Fibroblast of skin of abdomen (primary cell): ENCODE results near the gene INTS1.

ENCODE experiments used
- DNase-seq: peaks from one replicate; pipeline ENCODE4 v3.0.0-alpha.2; 2013

The INTS1 gene

GRCh38 chr7:1460821-1461645 is 43.2 kb downstream of the INTS1 start:
- no peak for DNase-seq

- no peak for DNase-seq
Observed at GRCh38 chr7:1459920-1460820, 44.0 kb downstream of the INTS1 start.

GRCh38 chr7:1459512-1459892 is 44.7 kb downstream of the INTS1 start:
- DNase-seq: peak; percentile 99

GRCh38 chr7:1458683-1459511 is 45.3 kb downstream of the INTS1 start, which contains the start of gene MICALL2:
Gene MICALL2, minus strand, starts transcription at chr7:1459470. Its CDS starts 144 bp downstream, at chr7:1459326.
- peak; percentile 87 for DNase-seq

- no peak for DNase-seq
Observed at GRCh38 chr7:1457949-1458682, 46.1 kb downstream of the INTS1 start.

- no peak for DNase-seq
Observed at GRCh38 chr7:1457059-1457948, 46.9 kb downstream of the INTS1 start.

- DNase-seq: no peak
Observed at GRCh38 chr7:1455955-1456354, 48.2 kb downstream of the INTS1 start.

- DNase-seq: no peak
Observed at GRCh38 chr7:1455241-1455939, 48.8 kb downstream of the INTS1 start.

GRCh38 chr7:1454542-1454941 is 49.6 kb downstream of the INTS1 start:
- no peak for DNase-seq

- DNase-seq: no peak
Observed at GRCh38 chr7:1452205-1452604, 52.0 kb downstream of the INTS1 start.

GRCh38 chr7:1450987-1451386 is 53.2 kb downstream of the INTS1 start:
- DNase-seq: no peak

GRCh38 chr7:1450431-1450830 is 53.8 kb downstream of the INTS1 start:
- no peak for DNase-seq

GRCh38 chr7:1449951-1450350 is 54.2 kb downstream of the INTS1 start:
- DNase-seq: no peak

GRCh38 chr7:1449501-1449900 is 54.7 kb downstream of the INTS1 start:
- no peak for DNase-seq

- no peak for DNase-seq
Observed at GRCh38 chr7:1448958-1449357, 55.2 kb downstream of the INTS1 start.

GRCh38 chr7:1447551-1448244 is 56.5 kb downstream of the INTS1 start:
- DNase-seq: no peak

GRCh38 chr7:1447112-1447511 is 57.1 kb downstream of the INTS1 start:
- no peak for DNase-seq

GRCh38 chr7:1446620-1447032 is 57.6 kb downstream of the INTS1 start:
- DNase-seq: no peak

- DNase-seq: peak; percentile 56
Observed at GRCh38 chr7:1446026-1446425, 58.2 kb downstream of the INTS1 start.

GRCh38 chr7:1445341-1445740 is 58.8 kb downstream of the INTS1 start:
- no peak for DNase-seq
